Renal pelvis (tissue), 4 donors: ENCODE data around the gene GALNT2. TPM values are rescaled to one million over a fixed set of nuclear protein-coding genes. Genes with fewer than 3 reads are reported as not detected.

ENCODE experiments used
- DNase-seq: peaks from one replicate; pipeline ENCODE4 v3.0.0-alpha.2; 2013
- polyA plus RNA-seq, 3 donors: library from polyadenylated mRNA; unstranded; fragments of 120-200 nt; gene quantifications; one replicate each; pipeline ENCODE4 v1.2.1, GENCODE V29; 2013; ENCODE audit not compliant: insufficient read length in 3 of 3

GALNT2 gene
- polyA plus RNA-seq, 3 donors, result 59.2 to 72.9 (median 65.4) TPM

GRCh38 chr1:230206207-230206606, 139.2 kb downstream of the GALNT2 start:
- no peak for DNase-seq

GRCh38 chr1:230206976-230207375, 139.9 kb downstream of the GALNT2 start:
- no peak for DNase-seq

GRCh38 chr1:230207598-230207997, 140.6 kb downstream of the GALNT2 start:
- no peak for DNase-seq

- no peak for DNase-seq
Measured at GRCh38 chr1:230208619-230209261, 141.7 kb downstream of the GALNT2 start.

- no peak for DNase-seq
Measured at GRCh38 chr1:230210326-230210980, 143.4 kb downstream of the GALNT2 start.

GRCh38 chr1:230210981-230211336, 143.9 kb downstream of the GALNT2 start:
- DNase-seq, result no peak

GRCh38 chr1:230211436-230212145, 144.6 kb downstream of the GALNT2 start:
- DNase-seq, result no peak

- DNase-seq, result no peak
Measured at GRCh38 chr1:230212405-230212936, 145.4 kb downstream of the GALNT2 start.

GRCh38 chr1:230215031-230215430, 148.0 kb downstream of the GALNT2 start:
- DNase-seq, result no peak

- DNase-seq, result no peak
Measured at GRCh38 chr1:230215529-230215928, 148.5 kb downstream of the GALNT2 start.

- no peak for DNase-seq
Measured at GRCh38 chr1:230216896-230217295, 149.9 kb downstream of the GALNT2 start.

- no peak for DNase-seq
Measured at GRCh38 chr1:230218667-230219066, 151.6 kb downstream of the GALNT2 start.

GRCh38 chr1:230219174-230220067, 152.4 kb downstream of the GALNT2 start:
- no peak for DNase-seq

- no peak for DNase-seq
Measured at GRCh38 chr1:230220478-230220877, 153.4 kb downstream of the GALNT2 start.

GRCh38 chr1:230220907-230221306, 153.9 kb downstream of the GALNT2 start:
- no peak for DNase-seq

GRCh38 chr1:230222678-230223077, 155.6 kb downstream of the GALNT2 start:
- DNase-seq, result no peak

- DNase-seq, result no peak
Measured at GRCh38 chr1:230224101-230224960, 157.3 kb downstream of the GALNT2 start.

GRCh38 chr1:230226007-230226800, 159.2 kb downstream of the GALNT2 start:
- no peak for DNase-seq

- DNase-seq, result no peak
Measured at GRCh38 chr1:230226814-230227213, 159.8 kb downstream of the GALNT2 start.
